HTERT RPE-1 (cell line): ENCODE measurements around the gene LRRK2.

Experiments
- in situ Hi-C: fragments of 300-500 bp; cut with MboI; formaldehyde crosslinking; loops from 4 replicates; pipeline ENCODE4 v1.14.3; 2020; ENCODE audit warnings: low sequenced_read_pairs

LRRK2 gene

GRCh38 chr12:40224439-40225291 lies at the start of gene LRRK2:
Gene LRRK2, plus strand, starts transcription at chr12:40224997. Its CDS starts 135 bp downstream, at chr12:40225132.
- in situ Hi-C loops = no loop called here

GRCh38 chr12:40175045-40175444 lies 49.8 kb upstream of the LRRK2 start:
- in situ Hi-C loops = no loop called here

GRCh38 chr12:40175489-40175888 lies 49.3 kb upstream of the LRRK2 start:
- in situ Hi-C loops = no loop called here

GRCh38 chr12:40178701-40179100 lies 46.1 kb upstream of the LRRK2 start:
- in situ Hi-C loops = no loop called here

GRCh38 chr12:40181490-40181889 lies 43.3 kb upstream of the LRRK2 start:
- in situ Hi-C loops = no loop called here

GRCh38 chr12:40183715-40184114 lies 41.1 kb upstream of the LRRK2 start:
- in situ Hi-C loops = no loop called here

GRCh38 chr12:40184493-40185302 lies 40.1 kb upstream of the LRRK2 start:
- in situ Hi-C loops = no loop called here

GRCh38 chr12:40185303-40185693 lies 39.5 kb upstream of the LRRK2 start:
- in situ Hi-C loops = no loop called here

- in situ Hi-C loops = no loop called here
Measured at GRCh38 chr12:40188558-40189320, 36.1 kb upstream of the LRRK2 start.

GRCh38 chr12:40192704-40193255 lies 32.0 kb upstream of the LRRK2 start:
- in situ Hi-C loops = no loop called here

GRCh38 chr12:40194846-40195245 lies 30.0 kb upstream of the LRRK2 start:
- in situ Hi-C loops = no loop called here

- in situ Hi-C loops = no loop called here
Measured at GRCh38 chr12:40197590-40197989, 27.2 kb upstream of the LRRK2 start.

- in situ Hi-C loops = no loop called here
Measured at GRCh38 chr12:40198601-40199000, 26.2 kb upstream of the LRRK2 start.

- in situ Hi-C loops = no loop called here
Measured at GRCh38 chr12:40202095-40203059, 22.4 kb upstream of the LRRK2 start.

- in situ Hi-C loops = no loop called here
Measured at GRCh38 chr12:40203060-40203430, 21.8 kb upstream of the LRRK2 start.

GRCh38 chr12:40204337-40204736 lies 20.5 kb upstream of the LRRK2 start:
- in situ Hi-C loops = no loop called here

GRCh38 chr12:40207551-40207950 lies 17.2 kb upstream of the LRRK2 start:
- in situ Hi-C loops = no loop called here

GRCh38 chr12:40208707-40209446 lies 15.9 kb upstream of the LRRK2 start:
- in situ Hi-C loops = no loop called here

- in situ Hi-C loops = no loop called here
Measured at GRCh38 chr12:40209886-40210285, 14.9 kb upstream of the LRRK2 start.
